ENCODE data around the gene EYA2. TPM values are rescaled to one million over a fixed set of nuclear protein-coding genes. Genes with fewer than 3 reads are reported as not detected.

Gene EYA2
- total RNA-seq, 1 donor from 2014 or later = 1.8 TPM

GRCh38 chr20:47040506-47041125, 146.0 kb downstream of the EYA2 start:
- no peaks in the 10 kb centered on the region for H3K9me3 ChIP-seq (ENCODE audit: low read depth)
- no peak overlapping the region for H3K27ac Mint-ChIP-seq

GRCh38 chr20:47041396-47041899, 146.8 kb downstream of the EYA2 start:
- Histone ChIP-seq H3K36me3 (no peaks in the 10 kb centered on the region), H2AFZ (replicated peaks) (no peak overlapping the region), H3K4me1 (peaks cover 19% of the 10 kb centered on the region), H3K79me2 (ENCODE audit: low read depth) (no peaks in the 10 kb centered on the region), H4K20me1 (ENCODE audit: low read depth) (no peaks in the 10 kb centered on the region), H3K27me3 (no peaks in the 10 kb centered on the region), H3K4me2 (no peak overlapping the region), H3F3A (ENCODE audit: low read depth) (peaks cover 4% of the 10 kb centered on the region), H3K4me3 (no peak overlapping the region), H3K9me3 (ENCODE audit: low read depth) (no peaks in the 10 kb centered on the region), H3K27ac (no peak overlapping the region), H3K9ac (no peak overlapping the region)
- Mint-ChIP-seq H3K4me3 (no peak overlapping the region), H3K27me3 (ENCODE audit: insufficient read depth, low read depth) (peaks cover 2% of the 10 kb centered on the region), H3K36me3 (no peaks in the 10 kb centered on the region), H3K4me1 (no peaks in the 10 kb centered on the region), H3K9me3 (peaks cover 5% of the 10 kb centered on the region), H3K27ac (no peak overlapping the region)
- TF ChIP-seq EZH2phosphoT487 (IDR thresholded peaks at IDR 0.05) (no peak), EZH2 (IDR thresholded peaks at IDR 0.05) (no peak)
- TF ChIP-seq, protein P1, sequence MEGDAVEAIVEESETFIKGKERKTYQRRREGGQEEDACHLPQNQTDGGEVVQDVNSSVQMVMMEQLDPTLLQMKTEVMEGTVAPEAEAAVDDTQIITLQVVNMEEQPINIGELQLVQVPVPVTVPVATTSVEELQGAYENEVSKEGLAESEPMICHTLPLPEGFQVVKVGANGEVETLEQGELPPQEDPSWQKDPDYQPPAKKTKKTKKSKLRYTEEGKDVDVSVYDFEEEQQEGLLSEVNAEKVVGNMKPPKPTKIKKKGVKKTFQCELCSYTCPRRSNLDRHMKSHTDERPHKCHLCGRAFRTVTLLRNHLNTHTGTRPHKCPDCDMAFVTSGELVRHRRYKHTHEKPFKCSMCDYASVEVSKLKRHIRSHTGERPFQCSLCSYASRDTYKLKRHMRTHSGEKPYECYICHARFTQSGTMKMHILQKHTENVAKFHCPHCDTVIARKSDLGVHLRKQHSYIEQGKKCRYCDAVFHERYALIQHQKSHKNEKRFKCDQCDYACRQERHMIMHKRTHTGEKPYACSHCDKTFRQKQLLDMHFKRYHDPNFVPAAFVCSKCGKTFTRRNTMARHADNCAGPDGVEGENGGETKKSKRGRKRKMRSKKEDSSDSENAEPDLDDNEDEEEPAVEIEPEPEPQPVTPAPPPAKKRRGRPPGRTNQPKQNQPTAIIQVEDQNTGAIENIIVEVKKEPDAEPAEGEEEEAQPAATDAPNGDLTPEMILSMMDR (IDR thresholded peaks at IDR 0.05) = no peak
- DNase-seq (ENCODE audit: low spot score) = no peak

More at GRCh38 chr20:47040506-47041125, 146.0 kb downstream of the EYA2 start:
- H3K9ac ChIP-seq = no peak overlapping the region
- H3K4me3 ChIP-seq = no peak overlapping the region
- H3F3A ChIP-seq (ENCODE audit: low read depth) = peaks cover 4% of the 10 kb centered on the region
- H3K27me3 ChIP-seq = no peaks in the 10 kb centered on the region
- no peak for DNase-seq (ENCODE audit: low spot score)
- no peak overlapping the region for H2AFZ ChIP-seq (replicated peaks)
- Mint-ChIP-seq H3K4me1 (no peaks in the 10 kb centered on the region), H3K4me3 (no peak overlapping the region), H3K9me3 (peaks cover 2% of the 10 kb centered on the region), H3K36me3 (no peaks in the 10 kb centered on the region), H3K27me3 (ENCODE audit: insufficient read depth, low read depth) (peaks cover 2% of the 10 kb centered on the region)
- peaks cover 19% of the 10 kb centered on the region for H3K4me1 ChIP-seq
- no peaks in the 10 kb centered on the region for H3K36me3 ChIP-seq
- H3K27ac ChIP-seq = no peak overlapping the region
- no peak for TF ChIP-seq EZH2phosphoT487 (IDR thresholded peaks at IDR 0.05)
- TF ChIP-seq, protein P1 (IDR thresholded peaks at IDR 0.05) = no peak
- TF ChIP-seq EZH2 (IDR thresholded peaks at IDR 0.05) = no peak
- no peaks in the 10 kb centered on the region for H3K79me2 ChIP-seq (ENCODE audit: low read depth)
- H3K4me2 ChIP-seq = peak overlapping the region; percentile 13
- no peaks in the 10 kb centered on the region for H4K20me1 ChIP-seq (ENCODE audit: low read depth)

DNA sequence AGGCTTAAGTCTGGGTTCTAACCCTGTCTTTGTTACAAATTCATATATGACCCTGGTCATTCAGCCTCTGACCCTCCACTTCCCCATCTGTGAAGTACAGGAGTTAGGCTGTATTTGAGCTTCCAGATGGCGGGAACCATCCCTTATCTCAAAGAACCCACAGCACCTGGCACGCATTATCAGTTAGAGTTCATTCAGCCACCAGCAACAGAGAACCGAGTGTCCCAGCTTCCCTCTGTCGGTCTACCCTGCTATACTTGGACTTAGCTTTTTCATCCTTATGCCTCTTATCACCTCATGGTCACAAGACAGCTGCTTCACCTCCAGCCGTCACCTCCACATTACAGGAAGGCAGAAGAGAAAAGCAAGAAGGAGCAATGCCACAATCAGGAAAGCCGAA, 147.8 kb downstream of the EYA2 start:
- peaks cover 19% of the 10 kb centered on the region for H3K4me1 ChIP-seq
- no peaks in the 10 kb centered on the region for H3K27me3 ChIP-seq
- H4K20me1 ChIP-seq (ENCODE audit: low read depth) = no peaks in the 10 kb centered on the region
- H3K4me3 Mint-ChIP-seq = no peak overlapping the region
- no peaks in the 10 kb centered on the region for H3K36me3 ChIP-seq
- no peak for DNase-seq (ENCODE audit: low spot score)
- H3K9ac ChIP-seq = no peak overlapping the region
- no peak overlapping the region for H3K27ac Mint-ChIP-seq
- H3K27me3 Mint-ChIP-seq (ENCODE audit: insufficient read depth, low read depth) = peaks cover 2% of the 10 kb centered on the region
- no peaks in the 10 kb centered on the region for H3K36me3 Mint-ChIP-seq
- no peak overlapping the region for H2AFZ ChIP-seq (replicated peaks)
- peaks cover 4% of the 10 kb centered on the region for H3F3A ChIP-seq (ENCODE audit: low read depth)
- no peak overlapping the region for H3K27ac ChIP-seq
- H3K9me3 Mint-ChIP-seq = peaks cover 12% of the 10 kb centered on the region
- H3K4me3 ChIP-seq = no peak overlapping the region
- H3K4me1 Mint-ChIP-seq = no peaks in the 10 kb centered on the region
- H3K79me2 ChIP-seq (ENCODE audit: low read depth) = no peaks in the 10 kb centered on the region
- no peak overlapping the region for H3K4me2 ChIP-seq
- no peaks in the 10 kb centered on the region for H3K9me3 ChIP-seq (ENCODE audit: low read depth)
- TF ChIP-seq, protein P1 (IDR thresholded peaks at IDR 0.05) = no peak
- TF ChIP-seq EZH2phosphoT487 (IDR thresholded peaks at IDR 0.05) (no peak), EZH2 (IDR thresholded peaks at IDR 0.05) (no peak)
